GM08714 (cell line): ENCODE data around the gene RCOR3.
"Not testable (repeated sequence)": the region's sequence is repeated elsewhere in the genome, so short reads cannot be mapped to it uniquely, and the experiment has no call there.

Source experiments
- H3K4me3 ChIP-seq: fragments of 200-500 bp; sonication (Bioruptor generic); 2 replicates; pipeline ENCODE4 v1.5.1; 2014; ENCODE audit warnings: mild to moderate bottlenecking, low read length, inconsistent platforms
- ZNF274 ChIP-seq: IDR thresholded peaks from 2 replicates; pipeline ENCODE4 v1.6.1; 2012; ENCODE audit warnings: mild to moderate bottlenecking, low read depth, low read length

The RCOR3 gene

GRCh38 chr1:211287218-211287617 is 28.1 kb downstream of the RCOR3 start:
- no peak overlapping the region for H3K4me3 ChIP-seq
- no peak for TF ChIP-seq ZNF274

GRCh38 chr1:211292411-211292810 is 33.2 kb downstream of the RCOR3 start:
- no peak overlapping the region for H3K4me3 ChIP-seq
- no peak for TF ChIP-seq ZNF274

GRCh38 chr1:211296396-211296795 is 37.2 kb downstream of the RCOR3 start:
- no peak overlapping the region for H3K4me3 ChIP-seq
- TF ChIP-seq ZNF274: no peak

GRCh38 chr1:211305044-211305443 is 45.9 kb downstream of the RCOR3 start:
- no peak overlapping the region for H3K4me3 ChIP-seq
- TF ChIP-seq ZNF274: no peak

- no peak overlapping the region for H3K4me3 ChIP-seq
- no peak for TF ChIP-seq ZNF274
Observed at GRCh38 chr1:211309617-211310016, 50.5 kb downstream of the RCOR3 start.

GRCh38 chr1:211313392-211313791 is 54.2 kb downstream of the RCOR3 start:
- no peak for TF ChIP-seq ZNF274
- H3K4me3 ChIP-seq: no peak overlapping the region

- no peak for TF ChIP-seq ZNF274
- no peak overlapping the region for H3K4me3 ChIP-seq
Observed at GRCh38 chr1:211318576-211319280, 59.6 kb downstream of the RCOR3 start.

- TF ChIP-seq ZNF274: no peak
- no peak overlapping the region for H3K4me3 ChIP-seq
Observed at GRCh38 chr1:211319892-211320291, 60.7 kb downstream of the RCOR3 start.

- no peak for TF ChIP-seq ZNF274
- H3K4me3 ChIP-seq: no peak overlapping the region
Observed at GRCh38 chr1:211320980-211321379, 61.8 kb downstream of the RCOR3 start.

- H3K4me3 ChIP-seq: not testable (repeated sequence)
Observed at GRCh38 chr1:211321646-211322045, 62.5 kb downstream of the RCOR3 start.

GRCh38 chr1:211323156-211324063 is 64.2 kb downstream of the RCOR3 start:
- H3K4me3 ChIP-seq: no peak overlapping the region
- no peak for TF ChIP-seq ZNF274

GRCh38 chr1:211324992-211325775 is 66.0 kb downstream of the RCOR3 start:
- no peak for TF ChIP-seq ZNF274
- H3K4me3 ChIP-seq: no peak overlapping the region

- TF ChIP-seq ZNF274: no peak
- H3K4me3 ChIP-seq: peak overlapping the region; percentile 83; the same call in 1 of the 2 replicates
Observed at GRCh38 chr1:211326140-211326527, 67.0 kb downstream of the RCOR3 start.

GRCh38 chr1:211326528-211327345 is 67.6 kb downstream of the RCOR3 start, which contains the start of gene TRAF5:
Gene TRAF5 (plus strand): TSS chr1:211326833. CDS start chr1:211353240, 26,407 bp downstream.
- no peak for TF ChIP-seq ZNF274
- H3K4me3 ChIP-seq: peak within 1 kb of the TSS; percentile 83
